ENCODE results near the gene PTPRCAP.
"Not testable (repeated sequence)": the region's sequence is repeated elsewhere in the genome, so short reads cannot be mapped to it uniquely, and the experiment has no call there.

The PTPRCAP gene

GRCh38 chr11:67440229-67441097 lies 3.0 kb upstream of the PTPRCAP start:
- no peak for DNase-seq (ENCODE audit: low spot score)

GRCh38 chr11:67439321-67440228 lies 2.1 kb upstream of the PTPRCAP start:
- DNase-seq (ENCODE audit: low spot score) = peak; percentile 61

DNA sequence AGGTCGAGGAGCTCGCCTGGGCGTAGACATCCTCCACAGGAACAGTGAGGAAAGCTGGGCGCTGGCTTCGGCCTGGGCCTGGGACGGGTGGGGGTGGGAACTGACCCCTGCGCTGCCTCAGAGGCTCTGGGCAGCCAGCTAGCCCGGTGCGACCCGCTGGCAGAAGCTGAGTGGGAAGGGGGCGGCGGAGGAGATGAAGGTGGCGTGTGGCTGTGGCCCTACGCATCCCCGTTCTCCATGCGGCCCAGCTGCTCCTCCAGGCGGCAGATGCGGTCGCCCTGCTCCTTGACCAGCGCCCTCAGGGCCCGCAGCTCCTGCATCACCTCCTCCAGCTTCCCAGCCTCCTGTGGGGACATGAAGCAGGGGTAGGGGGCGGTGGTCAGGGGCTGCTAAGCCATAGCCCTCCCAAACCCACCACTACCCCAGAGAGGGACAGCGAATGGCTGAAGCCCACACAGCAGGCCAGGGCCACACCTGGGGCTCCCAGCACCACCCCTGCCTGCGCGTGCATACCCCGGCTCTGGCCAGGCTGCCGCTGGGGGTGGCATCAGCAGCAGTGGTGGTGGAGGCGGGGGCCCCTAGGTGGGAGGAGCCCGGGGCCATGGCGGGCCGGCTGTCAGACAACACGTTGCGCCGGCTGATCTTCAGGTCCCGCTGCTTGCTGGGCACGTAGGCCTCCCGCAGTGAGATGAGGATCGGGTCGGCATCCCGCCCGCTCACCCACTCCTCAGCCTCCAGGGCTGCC lies 848 bp upstream of the PTPRCAP start:
- DNase-seq (ENCODE audit: low spot score) = no peak

DNA sequence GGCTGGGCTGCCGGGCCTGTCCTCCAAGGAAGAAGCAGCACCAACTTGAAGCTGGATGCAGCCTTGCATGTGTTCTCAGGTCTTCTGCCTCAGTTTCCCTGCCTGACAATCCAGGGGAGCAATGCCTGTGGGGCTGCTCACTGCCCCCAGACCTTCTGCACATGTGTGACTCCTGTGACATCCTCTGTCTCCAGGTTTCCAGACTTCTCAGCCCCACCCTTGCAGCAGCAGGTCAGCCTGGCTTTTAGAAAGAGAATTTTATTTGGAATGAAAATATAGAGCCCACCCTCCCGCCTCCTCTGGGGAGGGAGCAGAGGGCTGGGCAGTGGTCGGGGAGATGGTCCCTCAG lies 301 bp upstream of the PTPRCAP start:
- no peak for DNase-seq (ENCODE audit: low spot score)

- DNase-seq (ENCODE audit: low spot score) = no peak
Observed at GRCh38 chr11:67436459-67437081, 912 bp downstream of the PTPRCAP start.

- no peak for DNase-seq (ENCODE audit: low spot score)
Observed at GRCh38 chr11:67435727-67436458, 1.6 kb downstream of the PTPRCAP start.

DNA sequence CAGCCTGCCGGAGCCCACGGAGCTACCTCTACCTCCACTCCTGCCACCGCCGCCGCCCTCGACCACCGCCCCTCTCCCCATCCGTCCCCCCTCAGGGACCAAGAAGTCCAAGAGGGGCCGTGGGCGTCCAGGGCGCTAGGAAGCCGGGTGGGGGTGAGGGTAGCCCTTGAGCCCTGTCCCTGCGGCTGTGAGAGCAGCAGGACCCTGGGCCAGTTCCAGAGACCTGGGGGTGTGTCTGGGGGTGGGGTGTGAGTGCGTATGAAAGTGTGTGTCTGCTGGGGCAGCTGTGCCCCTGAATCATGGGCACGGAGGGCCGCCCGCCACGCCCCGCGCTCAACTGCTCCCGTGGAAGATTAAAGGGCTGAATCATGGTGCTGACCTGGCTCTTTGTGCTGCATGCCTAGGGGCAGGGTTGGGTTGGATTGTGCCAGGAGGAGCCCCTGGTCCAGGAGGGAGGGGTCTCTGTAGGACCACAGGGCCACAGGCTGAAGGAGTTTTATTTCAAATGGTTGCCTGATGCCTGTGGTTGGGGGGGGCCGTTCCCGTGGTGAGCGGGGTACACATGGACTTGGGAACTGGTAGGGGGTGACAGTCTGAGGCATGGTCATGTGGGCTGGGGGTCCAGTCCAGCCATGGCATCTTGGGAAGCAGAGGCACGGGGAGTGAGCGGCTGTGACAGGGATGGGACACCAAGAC lies 2.3 kb downstream of the PTPRCAP start:
- no peak for DNase-seq (ENCODE audit: low spot score)

- no peak for DNase-seq (ENCODE audit: low spot score)
Observed at GRCh38 chr11:67434395-67434881, 3.0 kb downstream of the PTPRCAP start.

- no peak for DNase-seq (ENCODE audit: low spot score)
Observed at GRCh38 chr11:67433536-67434394, 3.7 kb downstream of the PTPRCAP start.

GRCh38 chr11:67432655-67433349 lies 4.7 kb downstream of the PTPRCAP start:
- no peak for DNase-seq (ENCODE audit: low spot score)

DNA sequence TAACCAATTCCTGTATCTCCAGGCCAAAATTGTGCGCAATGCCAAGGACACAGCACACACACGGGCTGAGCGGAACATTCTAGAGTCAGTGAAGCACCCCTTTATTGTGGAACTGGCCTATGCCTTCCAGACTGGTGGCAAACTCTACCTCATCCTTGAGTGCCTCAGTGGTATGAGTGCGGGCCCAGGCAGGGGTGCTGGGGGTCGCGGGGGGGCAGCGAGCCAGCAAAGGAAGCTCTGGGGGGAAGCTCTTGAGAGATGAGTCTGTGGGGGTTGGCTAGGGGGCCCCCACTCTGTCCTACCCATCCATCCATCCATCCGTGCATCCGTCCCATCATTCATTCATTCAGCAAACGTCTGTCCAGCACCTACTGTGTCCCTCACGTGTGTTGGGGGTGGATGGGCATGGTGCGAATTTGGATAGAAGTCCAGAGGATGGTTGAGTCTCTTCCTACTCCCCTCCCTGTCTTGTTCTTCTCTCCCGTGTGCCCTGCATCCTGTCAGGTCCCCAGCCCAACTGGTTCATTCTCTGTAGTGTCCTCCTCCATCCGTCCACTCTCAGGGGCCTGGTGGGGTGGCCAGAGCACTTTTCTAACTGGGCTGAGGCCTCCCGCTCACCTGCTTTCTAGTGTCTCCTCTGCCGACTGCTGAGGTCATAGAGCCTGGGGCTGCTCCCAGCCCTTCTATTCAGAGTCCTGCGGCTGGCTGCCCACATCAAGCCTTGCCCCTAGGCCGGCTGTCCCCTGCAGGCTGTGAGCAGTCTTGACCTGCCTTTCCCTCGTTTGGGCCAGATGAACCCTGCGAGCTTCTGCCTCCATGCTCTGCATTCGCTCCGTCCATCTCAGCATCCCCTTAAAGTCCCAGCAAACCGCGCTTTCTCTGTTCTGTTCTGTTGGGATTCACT lies 5.9 kb downstream of the PTPRCAP start:
- DNase-seq (ENCODE audit: low spot score) = no peak

- no peak for DNase-seq (ENCODE audit: low spot score)
Observed at GRCh38 chr11:67429722-67430121, 7.8 kb downstream of the PTPRCAP start.

- no peak for DNase-seq (ENCODE audit: low spot score)
Observed at GRCh38 chr11:67429038-67429668, 8.3 kb downstream of the PTPRCAP start.

DNA sequence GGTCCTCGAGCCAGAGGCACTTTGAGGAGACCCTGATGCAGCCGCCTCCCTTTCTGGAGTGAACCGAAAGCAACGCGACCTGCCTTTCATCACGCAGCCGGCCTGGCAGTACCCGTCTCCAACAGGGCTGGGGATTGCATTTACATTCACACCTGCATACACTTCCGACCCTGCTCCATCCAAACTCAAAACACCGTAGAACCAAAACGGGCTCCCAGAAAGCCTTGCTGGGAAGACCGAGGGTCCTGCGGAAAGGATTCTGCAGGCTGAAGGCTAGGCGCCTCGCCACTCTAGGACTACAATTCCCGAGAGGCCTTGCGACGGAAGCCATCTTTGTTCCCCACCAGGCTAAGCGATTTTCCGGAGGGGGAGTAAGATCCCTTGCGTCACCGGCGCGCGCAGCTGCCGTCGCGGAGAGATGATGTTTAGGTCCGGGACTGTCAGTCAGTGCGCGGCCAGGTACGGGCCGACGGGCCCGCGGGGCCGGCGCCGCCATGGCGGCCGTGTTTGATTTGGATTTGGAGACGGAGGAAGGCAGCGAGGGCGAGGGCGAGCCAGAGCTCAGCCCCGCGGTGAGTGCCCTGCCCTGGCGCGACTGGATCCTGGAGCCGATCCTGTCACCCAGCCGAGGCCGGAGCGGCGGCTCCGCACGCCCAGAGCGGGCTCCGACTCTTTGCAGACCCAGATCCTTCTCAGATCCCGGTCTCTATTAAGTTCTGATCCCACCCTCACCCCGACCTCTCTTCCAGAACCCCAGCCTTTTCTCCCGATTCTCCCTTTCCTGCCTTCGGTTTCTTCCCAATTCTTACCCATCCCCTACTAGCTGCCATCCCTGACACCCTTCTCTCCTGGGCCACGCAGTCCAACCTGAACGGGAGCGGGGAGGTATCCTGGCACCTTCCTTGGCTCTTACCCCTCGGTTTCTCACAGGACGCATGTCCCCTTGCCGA lies 9.2 kb downstream of the PTPRCAP start, which contains the start of gene RPS6KB2:
RPS6KB2 (plus strand) TSS at position 443 of the 950 bp plus-strand sequence; CDS start at position 495, 52 bp downstream.
- peak; percentile 99 for DNase-seq (ENCODE audit: low spot score)

- not testable (repeated sequence) for DNase-seq (ENCODE audit: low spot score)
Observed at GRCh38 chr11:67427364-67427859, 10.1 kb downstream of the PTPRCAP start.

Data from AG20443 (cell line).